Spinal cord (tissue), 10 donors: ENCODE measurements around the gene KCTD2. TPM values are rescaled to one million over a fixed set of nuclear protein-coding genes. Genes with fewer than 3 reads are reported as not detected.
"Not testable (repeated sequence)": the region's sequence is repeated elsewhere in the genome, so short reads cannot be mapped to it uniquely, and the experiment has no call there.

Experiments
- DNase-seq, 6 donors: peaks; one replicate each; pipeline versions ENCODE4 v3.0.0 to v3.0.0-alpha.2; 2013 to 2015; ENCODE audit warnings: low spot score in 6 of 6, low read depth in 4 of 6
- H3K27ac ChIP-seq: one replicate; pipeline ENCODE4 v1.5.1; 2013; ENCODE audit warnings: low read depth, low read length, control low read depth
- H3K27me3 ChIP-seq: one replicate; pipeline ENCODE4 v1.6.1; 2013; ENCODE audit warnings: low read length; ENCODE audit not compliant: control insufficient read depth, insufficient read depth
- H3K36me3 ChIP-seq: one replicate; pipeline ENCODE4 v1.6.1; 2013; ENCODE audit warnings: low read length; ENCODE audit not compliant: control insufficient read depth, insufficient read depth
- H3K4me1 ChIP-seq: one replicate; pipeline ENCODE4 v1.6.1; 2013; ENCODE audit warnings: low read length; ENCODE audit not compliant: control insufficient read depth, insufficient read depth
- H3K4me3 ChIP-seq: one replicate; pipeline ENCODE4 v1.5.1; 2013; ENCODE audit warnings: low read depth, low read length, control low read depth
- H3K9me3 ChIP-seq: one replicate; pipeline ENCODE4 v1.6.1; 2013; ENCODE audit warnings: low read length; ENCODE audit not compliant: control insufficient read depth, insufficient read depth
- WGBS: methylation state at CpG from one replicate; pipeline ENCODE4 v1.1.5; 2013; ENCODE audit warnings: missing lambda C conversion rate; ENCODE audit not compliant: insufficient coverage; 5-methylcytosine and 5-hydroxymethylcytosine counted together
- polyA plus RNA-seq, 2 donors: library from polyadenylated mRNA; unstranded; fragments of 120-200 nt; gene quantifications; one replicate each; pipeline ENCODE4 v1.2.1, GENCODE V29; 2013; ENCODE audit not compliant: insufficient read length in 2 of 2
- total RNA-seq, 2 donors: library from RNA; depleted of rRNA in 1 of 2; stranded (reverse); fragments of 120-200 nt in 1 of 2; fragments of >200 nt in 1 of 2; gene quantifications; one replicate each; pipeline versions ENCODE4 v1.2.3 to v1.2.4, GENCODE V29; 2013 to 2014
- donor health status: healthy.

KCTD2 gene
- total and polyA plus RNA-seq, 4 donors: 31.9 to 72.3 (median 56.2) TPM

DNA sequence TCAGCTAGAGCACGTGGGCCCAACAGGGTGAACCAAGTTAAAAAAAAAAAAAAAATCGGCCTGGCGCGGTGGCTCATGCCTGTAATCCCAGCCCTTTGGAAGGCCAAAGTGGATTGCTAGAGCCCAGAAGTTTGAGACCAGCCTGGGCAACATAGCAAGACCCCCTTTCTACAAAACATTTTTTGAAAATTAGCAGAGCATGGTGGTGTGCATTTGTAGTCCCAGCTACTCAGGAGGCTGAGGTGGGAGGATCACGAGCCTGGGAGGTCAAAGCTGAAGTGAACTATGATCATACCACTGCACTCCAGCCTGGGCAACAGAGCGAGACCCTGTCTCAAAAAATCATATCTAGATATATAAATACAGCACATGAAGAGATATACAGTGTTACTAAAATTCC, 40.9 kb upstream of the KCTD2 start:
- not testable (repeated sequence) for H3K27ac ChIP-seq, H3K4me1 ChIP-seq, DNase-seq, H3K4me3 ChIP-seq, H3K9me3 ChIP-seq, H3K27me3 ChIP-seq
- peaks cover 58% of the 10 kb centered on the region for H3K36me3 ChIP-seq
- WGBS: 100% methylated on average over 2 of the region's 6 CpGs

DNA sequence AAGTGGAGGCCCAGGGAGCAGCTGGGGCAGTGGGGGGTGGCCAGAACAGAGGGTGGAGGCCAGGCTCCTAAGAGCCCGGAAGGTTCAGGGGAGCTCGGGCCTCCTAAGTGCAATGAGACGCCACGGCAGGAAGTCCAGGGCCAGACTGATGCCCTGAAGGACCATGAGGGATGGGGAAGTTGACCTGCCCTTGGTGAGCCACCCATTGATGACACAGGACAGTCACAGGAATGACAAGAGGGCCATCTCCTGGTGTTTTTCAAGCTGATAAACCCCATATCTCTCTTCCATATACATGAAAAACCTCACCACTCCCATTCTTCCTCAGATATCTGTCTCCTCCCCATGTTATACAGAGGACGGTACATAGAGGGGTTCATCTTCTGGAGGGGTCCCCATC, 40.4 kb upstream of the KCTD2 start:
- WGBS: 85% methylated on average over 3 of the region's 5 CpGs
- Histone ChIP-seq H3K4me3 (no peak overlapping the region), H3K27ac (no peak overlapping the region), H3K4me1 (peaks cover 6% of the 10 kb centered on the region), H3K9me3 (no peaks in the 10 kb centered on the region), H3K36me3 (peaks cover 52% of the 10 kb centered on the region), H3K27me3 (no peaks in the 10 kb centered on the region)
- DNase-seq: no peak

DNA sequence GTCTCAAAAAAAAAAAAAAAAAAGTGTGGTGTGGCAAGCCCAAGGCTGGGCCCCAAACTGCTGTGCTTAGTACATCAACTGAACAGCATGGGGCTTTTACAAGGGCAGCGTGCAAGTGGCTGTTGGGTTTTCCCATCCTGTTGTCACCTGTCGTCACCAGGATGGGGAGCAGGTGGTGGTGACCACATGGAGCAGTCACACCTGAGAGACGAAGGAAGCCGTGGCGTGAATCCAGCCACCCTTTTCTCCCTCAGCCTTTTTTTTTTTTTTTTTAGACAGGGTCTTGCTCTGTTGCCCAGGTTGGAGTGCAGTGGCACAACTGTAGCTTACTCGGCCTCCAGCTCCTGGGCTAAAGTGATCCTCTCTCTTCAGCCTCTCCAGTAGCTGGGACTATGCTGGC, 38.7 kb upstream of the KCTD2 start:
- no peak for DNase-seq
- no peaks in the 10 kb centered on the region for H3K9me3 ChIP-seq
- WGBS: 79% methylated on average over 4 of the region's 6 CpGs
- peaks cover 35% of the 10 kb centered on the region for H3K36me3 ChIP-seq
- H3K27me3 ChIP-seq: no peaks in the 10 kb centered on the region
- H3K4me1 ChIP-seq: peaks cover 13% of the 10 kb centered on the region
- H3K27ac ChIP-seq: no peak overlapping the region
- H3K4me3 ChIP-seq: no peak overlapping the region

DNA sequence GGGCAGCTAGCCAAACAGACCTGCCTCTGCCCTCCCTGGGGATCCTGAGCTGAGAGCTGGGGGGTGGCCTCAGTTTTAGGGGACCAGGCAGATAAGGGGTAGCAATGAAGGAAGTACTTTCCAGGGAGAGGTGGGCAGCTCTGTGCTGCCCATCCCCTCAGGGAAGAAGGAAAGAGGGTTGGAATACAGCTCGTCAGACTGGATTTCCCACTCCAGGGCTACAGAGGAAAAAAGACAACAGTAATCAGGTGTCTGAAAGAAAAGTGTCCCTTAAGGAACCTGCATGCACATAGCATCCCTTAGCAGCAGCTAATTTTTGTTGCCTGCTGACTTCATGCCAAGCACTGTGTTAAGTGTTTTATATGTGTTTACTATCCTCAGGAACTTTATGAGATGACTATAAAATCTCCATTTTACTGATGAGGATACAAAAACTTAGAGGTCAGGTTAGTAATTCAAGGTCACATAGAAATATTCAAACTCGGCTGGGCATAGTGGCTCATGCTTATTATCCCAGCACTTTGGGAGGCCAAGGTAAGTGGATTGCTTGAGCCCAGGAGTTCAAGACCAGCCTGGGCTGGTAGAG, 37.8 kb upstream of the KCTD2 start:
- Histone ChIP-seq H3K4me1 (peaks cover 13% of the 10 kb centered on the region), H3K4me3 (no peak overlapping the region), H3K9me3 (no peaks in the 10 kb centered on the region), H3K36me3 (peaks cover 26% of the 10 kb centered on the region), H3K27ac (no peak overlapping the region), H3K27me3 (no peaks in the 10 kb centered on the region)
- no peak for DNase-seq
- 67% methylated on average over 1 of the region's 2 CpGs for WGBS

DNA sequence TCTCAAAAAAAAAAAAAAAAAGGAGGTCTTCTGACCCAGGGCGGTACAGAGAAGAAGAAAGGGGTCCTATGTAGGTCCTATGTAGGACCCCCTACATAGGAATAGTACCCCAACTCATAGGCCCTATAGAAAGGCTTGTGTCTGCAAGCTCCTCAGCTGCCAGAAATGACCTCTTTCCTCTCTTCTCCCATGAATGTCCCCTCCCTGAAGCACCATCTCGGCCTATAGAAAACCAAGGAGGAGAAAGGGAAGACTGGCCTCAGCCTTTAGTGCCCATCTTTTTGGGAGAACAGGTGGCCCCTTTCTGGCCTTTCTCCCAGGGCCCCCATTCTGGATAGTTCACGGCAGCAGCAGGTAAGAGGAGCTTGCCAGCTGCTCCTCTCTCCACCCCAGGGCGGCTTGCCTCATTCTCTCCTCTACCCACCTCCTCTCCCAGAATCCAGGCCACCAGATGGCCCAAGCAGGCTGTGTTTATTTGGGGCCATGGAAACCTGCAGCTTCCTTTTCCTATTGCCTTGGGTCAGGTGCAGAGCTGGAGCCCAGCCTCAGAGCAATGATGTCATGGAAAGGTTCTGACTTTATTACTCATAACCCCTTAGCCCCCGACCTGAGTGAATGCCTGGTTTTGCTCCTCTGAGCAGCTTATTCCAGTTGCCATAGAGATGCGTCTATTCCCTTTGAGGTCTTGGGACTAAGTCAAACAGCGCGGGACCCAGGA, 36.2 kb upstream of the KCTD2 start:
- no peaks in the 10 kb centered on the region for H3K27me3 ChIP-seq
- H3K4me3 ChIP-seq: peak overlapping the region; percentile 82
- DNase-seq: peak in 2 of 6 donors; percentile 36 to 50
- no peaks in the 10 kb centered on the region for H3K9me3 ChIP-seq
- peaks cover 16% of the 10 kb centered on the region for H3K4me1 ChIP-seq
- H3K36me3 ChIP-seq: peaks cover 13% of the 10 kb centered on the region
- H3K27ac ChIP-seq: peak overlapping the region; percentile 97
- WGBS: 60% methylated on average over 5 of the region's 8 CpGs

DNA sequence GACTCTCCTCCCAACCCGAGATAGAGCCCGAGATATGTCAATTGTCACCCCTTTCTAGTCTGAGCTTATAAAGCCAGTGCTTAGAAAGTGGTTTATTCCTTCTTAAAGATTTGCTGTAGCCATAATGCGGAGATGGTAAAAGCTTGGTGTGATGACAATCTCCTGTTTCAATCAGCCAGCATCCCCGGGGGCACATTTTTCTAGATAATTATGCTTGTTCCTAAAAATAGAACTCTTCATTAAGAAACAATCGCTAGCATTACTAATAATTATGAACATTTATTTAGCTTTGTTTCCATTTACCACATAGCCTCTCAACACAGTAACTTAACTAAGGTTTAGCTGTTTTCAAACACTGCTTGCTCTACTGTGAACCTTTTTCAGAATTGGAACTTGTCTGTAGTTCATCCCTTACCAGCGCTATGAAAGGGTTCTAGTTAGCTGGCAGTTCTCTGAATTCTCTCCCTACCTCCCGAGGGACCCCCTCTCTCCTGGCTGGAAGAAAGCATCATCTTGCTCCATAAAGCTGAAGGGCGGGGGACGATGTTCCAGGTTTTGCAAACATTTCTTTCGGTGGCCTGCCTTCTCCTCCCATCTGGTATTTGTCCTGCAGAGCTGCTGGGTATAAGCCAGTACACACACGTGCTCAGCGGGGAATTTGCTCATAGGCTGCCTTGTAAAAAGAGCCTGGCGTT, 35.5 kb upstream of the KCTD2 start:
- 10% methylated on average over 8 of the region's 13 CpGs for WGBS
- Histone ChIP-seq H3K27ac (peak overlapping the region; percentile 97), H3K4me3 (peak overlapping the region; percentile 82), H3K4me1 (peaks cover 16% of the 10 kb centered on the region), H3K27me3 (no peaks in the 10 kb centered on the region), H3K36me3 (peaks cover 12% of the 10 kb centered on the region), H3K9me3 (no peaks in the 10 kb centered on the region)
- DNase-seq: peak in 4 of 6 donors; percentile 25 to 86 (median 64)

DNA sequence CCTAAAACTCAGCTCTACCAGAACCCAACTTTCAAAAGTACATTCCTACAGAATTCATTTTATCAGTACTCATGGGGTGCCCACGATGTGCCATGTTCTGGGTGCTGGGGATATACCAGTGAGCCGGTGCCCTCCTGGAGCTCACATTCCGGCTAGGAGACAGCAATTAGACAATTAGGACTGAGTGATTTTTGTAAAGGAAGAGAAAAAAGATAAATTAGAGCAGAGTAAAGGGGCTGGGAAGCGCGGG, 35.0 kb upstream of the KCTD2 start:
- Histone ChIP-seq H3K9me3 (no peaks in the 10 kb centered on the region), H3K4me1 (peaks cover 16% of the 10 kb centered on the region), H3K4me3 (peak overlapping the region; percentile 82), H3K27ac (peak overlapping the region; percentile 97), H3K36me3 (peaks cover 13% of the 10 kb centered on the region), H3K27me3 (no peaks in the 10 kb centered on the region)
- DNase-seq: no peak
- 16% methylated on average over 5 of the region's 5 CpGs for WGBS

DNA sequence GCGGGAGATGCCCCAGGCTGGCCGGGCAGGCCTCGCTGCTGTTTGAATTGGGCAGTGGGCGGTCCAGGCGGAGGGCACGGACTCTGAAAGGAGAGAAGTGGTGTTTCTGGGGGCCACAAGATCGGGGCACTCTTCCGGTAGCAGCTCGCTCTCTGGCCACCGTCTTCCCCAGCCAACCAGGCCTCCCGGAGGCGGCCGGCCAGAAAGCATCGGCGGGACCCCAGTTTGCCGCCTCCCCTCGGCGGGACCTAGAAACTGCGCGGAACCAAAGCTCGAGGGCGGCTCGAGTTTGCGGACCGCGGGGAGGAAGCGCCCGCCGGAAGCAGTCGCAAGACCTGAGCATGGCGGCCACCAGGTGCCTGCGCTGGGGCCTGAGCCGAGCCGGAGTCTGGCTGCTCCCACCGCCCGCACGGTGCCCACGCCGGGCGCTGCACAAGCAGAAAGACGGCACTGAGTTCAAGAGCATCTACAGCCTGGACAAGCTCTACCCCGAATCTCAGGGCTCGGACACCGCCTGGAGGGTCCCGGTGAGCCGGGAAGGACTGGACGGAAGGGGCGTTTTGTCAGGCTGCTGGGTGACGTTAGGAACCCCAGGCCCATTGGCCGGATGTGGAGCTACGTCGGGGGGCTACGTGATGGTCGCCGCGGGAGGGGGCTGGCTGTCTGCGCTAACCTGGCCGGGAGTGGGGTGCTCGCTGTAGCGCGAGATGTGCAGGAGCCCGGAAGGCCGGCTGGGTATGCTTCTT, 34.5 kb upstream of the KCTD2 start, which contains the start of gene MRPL58:
TSS of gene MRPL58 (plus strand) at position 325 of the 746 bp plus-strand sequence. CDS start at position 342, 17 bp downstream.
- peaks cover 16% of the 10 kb centered on the region for H3K4me1 ChIP-seq
- 0% methylated on average over 63 of the region's 63 CpGs for WGBS

DNA sequence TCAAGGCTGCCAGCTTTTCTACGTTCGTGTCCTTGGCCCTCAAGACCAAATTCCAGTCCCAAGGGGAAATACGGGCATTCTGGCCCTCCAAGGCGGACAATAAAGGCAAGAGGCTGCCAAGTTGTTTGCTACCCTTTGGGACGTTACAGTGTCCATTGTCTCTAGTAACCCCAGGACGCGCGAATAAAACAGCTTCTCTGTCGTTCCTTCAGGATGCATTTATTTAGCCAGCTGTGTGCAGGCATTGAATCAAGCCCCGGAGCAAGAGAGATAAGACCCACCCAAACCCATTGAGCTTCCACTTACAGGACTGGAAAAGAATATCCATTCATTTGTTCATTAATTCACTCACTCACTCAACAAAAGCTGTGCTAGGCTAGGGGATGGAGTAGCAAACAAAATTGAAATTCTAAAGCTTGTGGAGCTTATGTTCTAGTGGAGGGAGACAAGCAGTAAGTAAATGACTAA, 33.9 kb upstream of the KCTD2 start:
- H3K9me3 ChIP-seq: no peaks in the 10 kb centered on the region
- H3K27me3 ChIP-seq: no peaks in the 10 kb centered on the region
- 1% methylated on average over 10 of the region's 10 CpGs for WGBS
- H3K27ac ChIP-seq: peak overlapping the region; percentile 97
- DNase-seq: peak in 1 of 6 donors; percentile 40
- peak overlapping the region; percentile 82 for H3K4me3 ChIP-seq
- peaks cover 16% of the 10 kb centered on the region for H3K4me1 ChIP-seq
- peaks cover 12% of the 10 kb centered on the region for H3K36me3 ChIP-seq

More for the DNA sequence above, 34.5 kb upstream of the KCTD2 start, which contains the start of gene MRPL58:
- Histone ChIP-seq H3K27me3 (no peaks in the 10 kb centered on the region), H3K27ac (peak within 1 kb of the TSS; percentile 97), H3K9me3 (no peaks in the 10 kb centered on the region), H3K36me3 (peaks cover 14% of the 10 kb centered on the region), H3K4me3 (peak within 1 kb of the TSS; percentile 82)
- peak in 4 of 6 donors; percentile 78 to 96 (median 88) for DNase-seq
